ENCODE data around the gene BCAT1.
"Not testable (repeated sequence)": the region's sequence is repeated elsewhere in the genome, so short reads cannot be mapped to it uniquely, and the experiment has no call there.

BCAT1 gene

DNA sequence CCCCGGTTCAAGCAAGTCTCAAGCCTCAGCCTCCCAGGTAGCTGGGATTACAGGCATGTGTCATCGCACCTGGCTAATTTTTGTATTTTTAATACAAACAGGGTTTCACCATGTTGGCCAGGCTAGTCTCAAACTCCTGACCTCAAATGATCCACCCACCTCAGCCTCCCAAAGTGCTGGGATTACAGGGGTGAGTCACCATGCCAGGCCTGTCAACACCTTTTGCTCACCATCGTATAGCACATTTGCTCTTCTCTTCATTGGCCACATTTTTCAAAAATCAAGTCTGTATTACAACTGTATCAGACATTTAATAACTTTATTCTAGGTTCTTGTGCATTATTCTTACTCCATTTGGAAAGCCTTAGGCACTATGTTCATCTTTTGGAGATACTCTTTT lies 50.3 kb downstream of the BCAT1 start:
- DNase-seq, result no peak

DNA sequence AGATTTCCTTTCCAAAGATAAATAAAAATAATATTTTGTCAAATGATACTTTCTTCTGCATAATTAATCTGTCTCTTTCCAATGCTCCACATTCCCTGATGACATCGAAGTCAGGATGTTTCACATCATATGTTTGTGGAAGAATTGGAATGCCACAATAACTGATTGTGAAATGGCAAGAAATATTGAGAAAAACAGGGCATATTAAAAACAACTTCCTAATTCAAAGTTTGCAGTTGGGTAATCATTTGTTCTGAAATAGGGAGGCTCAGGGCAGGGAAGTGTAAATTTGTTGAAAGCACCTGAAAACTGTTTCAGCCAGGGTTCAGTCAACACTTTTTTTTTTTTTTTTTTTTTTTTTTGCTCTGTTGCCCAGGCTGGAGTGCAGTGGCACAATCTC lies 50.7 kb downstream of the BCAT1 start:
- no peak for DNase-seq

DNA sequence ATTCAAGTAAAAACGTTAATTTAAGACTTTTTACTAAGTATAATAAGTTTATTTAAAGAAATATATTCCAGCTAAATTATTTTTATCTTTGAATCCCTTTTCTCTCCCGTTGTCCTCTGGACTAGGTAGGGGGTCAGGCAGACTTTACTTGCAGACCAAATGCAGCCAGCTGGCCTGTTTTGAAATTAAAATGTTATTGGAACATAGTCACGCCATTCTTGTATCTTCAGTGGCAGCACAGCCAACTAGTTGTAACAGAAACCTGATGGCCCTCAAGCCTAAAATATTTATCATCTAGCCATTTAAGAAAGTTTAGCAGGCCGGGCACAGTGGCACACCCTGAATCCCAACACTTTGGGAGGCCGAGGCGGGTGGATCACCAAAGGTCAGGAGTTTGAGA lies 52.7 kb downstream of the BCAT1 start:
- no peak for DNase-seq

DNA sequence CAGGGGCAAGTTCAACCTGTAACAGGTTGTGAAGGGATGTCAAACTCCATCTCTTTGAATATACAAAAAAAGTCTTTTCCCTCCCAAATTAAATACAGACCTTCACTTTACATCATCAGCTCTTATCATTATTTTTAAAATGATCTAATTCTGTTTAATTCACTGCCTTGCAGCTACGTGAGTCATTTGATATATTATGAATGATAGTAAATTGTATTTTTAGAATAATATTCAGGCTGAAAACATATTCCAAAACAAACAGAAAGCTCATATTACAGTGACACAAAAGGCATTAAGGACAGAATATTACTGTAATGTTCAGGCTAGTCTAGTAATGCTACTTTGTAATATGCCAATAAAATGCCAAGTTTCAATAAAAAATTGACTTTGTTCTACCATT lies 53.3 kb downstream of the BCAT1 start:
- no peak for DNase-seq

DNA sequence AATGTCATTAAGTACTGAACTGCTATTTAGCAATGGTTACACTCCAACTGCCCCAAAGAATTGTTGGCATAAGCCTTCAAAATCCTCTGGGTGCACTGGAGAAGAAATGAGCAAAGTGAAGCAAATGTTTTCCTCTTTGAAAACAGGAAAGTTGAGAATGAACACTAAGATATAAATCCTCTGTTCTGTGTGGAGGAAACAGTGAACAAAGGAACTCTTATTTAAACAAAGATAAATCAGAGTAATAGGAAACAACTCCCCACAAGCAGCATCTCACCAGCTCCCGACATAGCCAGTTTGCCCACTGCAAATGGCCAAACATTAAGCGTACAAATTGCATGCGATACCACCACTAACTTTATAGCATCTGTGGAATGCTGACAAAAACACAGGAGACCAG lies 54.0 kb downstream of the BCAT1 start:
- DNase-seq, result no peak

DNA sequence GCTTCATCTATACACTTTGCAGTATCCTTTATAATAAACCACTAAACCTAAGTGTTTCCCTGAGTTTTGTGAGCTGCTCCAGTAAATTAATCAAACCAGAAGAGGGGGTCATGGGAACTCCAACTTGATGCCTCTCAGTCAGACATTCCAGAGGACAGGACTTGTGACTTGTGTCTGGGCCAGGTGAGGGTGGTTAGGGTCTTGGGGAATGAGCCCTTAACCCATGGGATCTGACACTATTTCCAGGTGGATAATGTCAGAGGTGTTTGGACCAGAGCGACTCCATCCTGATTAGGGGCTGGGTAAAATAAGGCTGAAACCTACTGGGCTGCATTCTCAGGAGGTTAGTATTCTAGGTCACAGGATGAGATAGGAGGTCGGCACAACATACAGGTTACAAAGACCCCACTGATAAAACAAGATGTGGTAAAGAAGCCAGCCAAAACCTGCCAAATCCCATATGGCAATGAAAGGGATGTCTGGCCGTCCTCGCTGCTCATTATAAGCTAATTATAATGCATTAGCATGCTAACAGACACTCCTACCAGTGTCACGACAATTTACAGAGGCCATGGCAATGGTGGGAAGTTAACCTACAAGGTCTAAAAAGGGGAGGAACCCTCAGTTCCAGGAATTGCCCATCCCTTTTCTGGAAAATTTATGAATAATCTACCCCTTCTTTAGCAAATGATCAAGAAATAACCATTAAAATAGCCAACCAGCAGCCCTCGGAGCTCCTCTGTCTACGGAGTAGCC lies 58.7 kb downstream of the BCAT1 start:
- no peak for DNase-seq

DNA sequence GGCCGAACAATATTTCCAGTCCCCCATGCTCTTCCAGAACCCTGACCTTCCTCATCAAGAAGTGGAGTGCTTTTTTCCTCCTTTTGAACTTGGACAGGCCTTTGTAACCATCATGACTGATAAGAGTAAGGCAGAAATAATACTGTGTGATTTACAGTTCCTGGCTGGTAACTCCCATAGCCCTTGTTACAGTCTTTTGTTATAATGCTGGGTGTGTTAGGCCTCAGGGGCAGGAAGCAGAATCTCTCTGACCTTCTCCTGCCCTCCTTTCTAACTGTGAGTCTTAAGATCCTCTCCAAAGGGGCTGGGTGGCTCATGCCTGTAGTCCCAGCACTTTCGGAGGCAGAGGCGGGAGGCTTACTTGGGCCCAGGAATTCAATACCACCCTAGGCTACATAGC lies 59.5 kb downstream of the BCAT1 start:
- no peak for DNase-seq

DNA sequence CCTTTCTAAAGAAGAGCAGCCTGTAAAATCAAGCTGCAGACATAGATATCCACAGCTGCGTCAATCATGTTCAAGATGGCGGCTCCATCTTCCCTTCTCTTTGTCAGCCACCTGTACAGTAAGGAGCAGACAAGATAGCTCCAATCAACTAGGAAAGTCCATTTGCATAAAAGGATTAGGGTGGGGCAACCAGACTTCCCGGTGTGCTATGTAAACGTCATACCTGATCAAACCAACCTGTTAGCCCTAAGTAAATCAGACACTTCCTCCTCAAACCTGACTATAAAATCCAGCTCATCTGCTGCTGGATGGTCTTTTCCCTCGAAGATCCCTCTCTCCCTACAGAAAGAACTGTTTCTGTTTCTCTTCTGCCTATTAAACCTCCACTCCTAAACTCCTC lies 60.1 kb downstream of the BCAT1 start:
- DNase-seq, result no peak

DNA sequence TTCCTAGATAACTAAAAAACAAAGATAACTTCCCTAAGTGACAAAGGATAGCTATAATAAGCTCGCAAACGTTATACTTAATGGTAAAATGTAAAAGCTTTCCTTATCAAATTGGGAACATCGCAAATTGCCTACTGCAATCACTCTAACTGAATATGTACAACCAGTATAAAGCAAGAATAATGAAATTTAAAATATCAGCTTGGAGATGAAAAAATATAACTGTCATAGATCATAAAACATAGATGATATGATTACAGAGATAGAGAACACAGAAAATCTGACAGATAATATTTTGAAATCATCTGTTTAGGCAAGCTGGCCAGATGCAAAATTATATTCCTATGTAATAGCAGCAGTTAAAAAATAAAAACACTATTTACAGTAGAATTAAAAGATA lies 64.0 kb downstream of the BCAT1 start:
- DNase-seq, result no peak

DNA sequence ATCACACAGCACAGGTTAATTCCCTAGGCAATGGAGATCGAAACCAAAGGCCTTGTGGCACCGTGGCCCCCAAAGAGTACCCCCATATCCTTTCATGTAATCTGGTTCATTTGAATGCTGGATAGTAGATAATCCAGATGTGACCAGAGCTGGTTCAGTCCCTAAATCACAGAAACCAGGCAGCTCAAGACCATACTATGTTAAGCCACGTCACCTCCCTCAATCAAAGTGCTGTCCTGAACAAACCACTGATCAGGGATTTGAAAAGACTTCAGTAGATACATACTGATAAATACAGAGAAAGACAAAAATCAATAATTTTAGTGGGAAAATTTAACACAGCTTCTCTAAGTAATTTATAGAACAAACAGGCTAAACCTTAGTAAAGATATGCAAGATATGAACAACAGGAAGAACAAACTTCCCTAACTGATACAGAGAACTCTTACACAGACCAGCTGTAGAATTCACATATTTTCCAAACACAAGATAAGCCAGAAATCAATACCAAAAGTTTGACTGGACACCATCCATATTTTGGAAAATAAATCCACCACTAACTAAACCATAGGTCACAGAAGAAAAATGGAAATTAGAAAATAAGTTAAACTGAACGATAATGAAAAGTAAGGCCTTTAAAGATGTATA lies 67.1 kb downstream of the BCAT1 start:
- DNase-seq, result no peak

DNA sequence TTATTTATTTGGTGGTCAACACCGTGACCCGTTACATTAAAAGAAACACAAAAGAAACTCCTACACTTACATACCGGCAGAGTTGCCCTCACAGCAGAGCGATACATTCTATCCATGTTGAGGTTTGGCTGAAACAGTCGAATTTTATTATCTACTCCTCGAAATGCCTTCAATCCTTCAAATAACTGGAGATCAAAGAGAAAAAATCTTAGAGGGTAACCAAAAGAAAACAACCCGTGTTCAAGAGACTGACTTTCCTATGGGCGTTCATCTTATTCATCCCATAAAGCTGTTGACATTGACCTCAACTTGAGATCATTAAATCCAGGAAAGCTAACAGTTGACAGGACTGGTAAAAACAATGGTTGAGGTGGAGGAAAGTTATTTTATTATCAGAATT lies 67.7 kb downstream of the BCAT1 start:
- DNase-seq, result no peak

DNA sequence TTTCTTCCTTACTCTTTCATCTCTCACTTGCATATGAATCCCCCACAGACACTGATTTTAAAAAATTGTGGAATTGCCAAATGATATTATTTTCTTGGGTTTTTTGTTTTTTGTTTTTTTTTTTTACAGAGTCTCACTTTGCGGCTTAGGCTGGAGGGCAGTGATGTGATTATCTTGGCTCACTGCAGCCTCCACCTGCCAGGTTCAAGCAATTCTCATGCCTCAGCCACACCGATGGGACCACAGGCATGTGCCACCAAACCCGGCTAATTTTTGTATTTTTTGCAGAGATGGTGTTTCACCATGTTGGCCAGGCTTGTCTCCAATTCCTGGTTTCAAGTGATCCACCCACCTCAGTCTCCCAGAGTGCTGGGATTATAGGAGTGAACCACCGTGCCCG lies 68.2 kb downstream of the BCAT1 start:
- no peak for DNase-seq

DNA sequence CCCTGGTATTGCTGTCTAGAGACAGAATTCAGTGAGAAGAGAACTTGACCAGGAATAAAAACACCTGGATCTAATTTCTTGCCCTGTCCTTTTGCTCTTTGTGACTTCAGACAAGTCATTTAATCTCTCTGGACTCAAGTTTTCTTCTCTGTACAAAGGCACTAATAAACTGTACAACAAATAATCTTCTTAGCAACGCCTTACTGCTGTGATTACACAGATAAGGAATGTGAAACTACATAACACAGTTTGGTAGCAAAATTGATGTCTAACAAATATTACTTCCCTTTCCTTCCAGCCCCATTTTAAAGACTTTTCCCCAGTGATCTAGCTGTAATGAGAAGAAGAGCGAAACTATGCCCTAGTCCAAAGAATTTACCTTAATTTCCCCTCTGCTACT lies 69.3 kb downstream of the BCAT1 start:
- no peak for DNase-seq

DNA sequence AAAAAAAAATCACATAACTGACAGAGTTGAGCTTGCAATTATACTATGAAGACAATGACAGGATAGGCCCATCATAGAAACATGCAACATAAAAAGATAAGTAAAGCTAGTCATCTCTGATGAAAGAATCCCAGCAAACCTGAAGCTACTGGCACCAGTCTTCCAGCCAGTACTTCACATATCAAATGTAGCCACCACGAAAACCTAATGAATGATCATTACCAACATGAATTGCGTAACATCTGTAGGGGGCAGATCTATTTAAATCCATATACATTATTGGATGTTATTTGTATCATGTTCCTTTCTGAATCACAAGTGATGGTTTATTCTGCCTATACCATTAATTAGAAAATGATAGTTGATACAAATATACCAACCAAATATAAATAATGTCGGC lies 73.9 kb downstream of the BCAT1 start:
- no peak for DNase-seq

DNA sequence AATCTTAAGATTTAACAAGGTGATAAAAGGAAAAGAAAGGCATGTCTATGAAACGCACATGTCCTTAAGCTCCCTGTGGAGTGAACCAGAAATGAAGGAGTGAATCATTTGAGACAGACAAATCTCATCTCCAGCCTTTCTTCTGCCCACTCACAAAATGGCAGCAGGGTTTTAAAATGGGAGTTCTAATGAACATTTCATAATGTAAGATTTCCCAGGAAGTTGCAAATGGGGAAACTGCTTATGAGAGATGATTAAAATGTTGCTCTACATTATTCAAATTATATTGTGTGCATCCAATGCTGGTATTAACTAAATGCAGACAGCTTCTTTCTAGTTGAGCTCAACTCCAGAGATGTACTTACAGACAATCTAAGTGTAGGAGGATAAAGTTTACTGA lies 76.7 kb downstream of the BCAT1 start:
- no peak for DNase-seq

DNA sequence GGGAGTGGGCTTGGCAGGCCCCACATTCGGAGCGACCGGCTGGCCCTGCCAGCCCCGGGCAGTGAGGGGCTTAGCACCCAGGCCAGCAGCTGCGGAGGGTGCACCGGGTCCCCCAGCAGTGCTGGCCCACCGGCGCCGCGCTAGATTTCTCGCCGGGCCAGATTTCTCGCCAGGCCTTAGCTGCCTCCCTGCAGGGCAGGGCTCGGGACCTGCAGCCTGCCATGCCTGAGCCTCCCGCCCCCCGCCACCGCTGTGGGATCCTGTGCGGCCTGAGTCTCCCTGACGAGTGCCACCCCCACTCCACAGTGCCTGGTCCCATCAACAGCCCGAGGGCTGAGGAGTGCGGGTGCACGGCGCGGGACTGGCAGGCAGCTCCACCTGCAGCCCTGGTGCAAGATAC lies 82.8 kb downstream of the BCAT1 start:
- not testable (repeated sequence) for DNase-seq

DNA sequence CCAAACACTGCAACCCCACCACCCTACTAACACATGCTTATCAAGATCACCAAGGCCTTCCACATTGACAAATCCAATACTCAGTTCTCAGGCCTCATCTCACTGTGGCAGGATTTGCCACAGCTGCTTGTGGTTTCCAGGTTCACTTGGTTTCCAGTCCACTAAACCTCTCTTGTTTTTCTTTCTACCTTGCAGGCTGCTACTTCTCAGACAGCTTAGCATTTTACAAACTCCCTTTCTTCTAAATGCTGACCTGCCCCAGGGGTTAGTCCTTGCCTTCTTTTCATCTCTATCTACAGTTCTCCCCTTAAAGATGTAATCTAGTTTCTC lies 84.1 kb downstream of the BCAT1 start:
- DNase-seq, result no peak

DNA sequence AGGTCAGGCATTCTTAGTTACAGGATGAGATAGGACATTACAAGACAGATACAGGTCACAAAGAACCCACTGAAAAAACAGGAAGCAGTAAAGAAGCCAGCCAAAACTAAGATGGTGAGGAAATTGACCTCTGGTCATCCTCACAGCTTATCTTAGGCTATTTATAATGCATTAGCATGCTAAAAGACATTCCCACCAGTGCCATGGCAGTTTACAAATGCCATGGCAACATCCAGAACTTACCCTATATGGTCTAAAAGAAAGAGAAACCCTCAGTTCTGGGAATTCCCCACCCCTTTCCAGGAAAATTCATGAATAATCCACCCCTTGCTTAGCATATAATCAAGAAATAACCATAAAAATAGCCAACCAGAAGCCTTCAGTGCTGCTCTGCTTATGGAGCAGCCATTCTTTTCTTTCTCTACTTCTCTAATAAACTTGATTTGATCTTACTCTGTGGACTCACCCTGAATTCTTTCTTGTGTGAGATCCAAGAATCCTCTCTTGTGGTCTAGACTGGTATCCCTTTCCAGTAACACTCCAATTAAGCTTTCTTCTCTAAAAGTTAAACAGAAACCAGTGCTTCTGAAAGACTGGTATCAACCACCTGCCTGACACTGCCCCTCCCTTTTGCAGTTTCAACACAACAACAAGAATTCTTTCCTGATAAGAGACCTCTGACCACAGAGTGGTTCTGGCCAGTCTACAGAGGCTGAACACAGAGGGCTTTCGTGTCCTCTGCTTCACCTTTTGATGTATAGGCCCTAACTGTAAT lies 86.9 kb downstream of the BCAT1 start:
- no peak for DNase-seq

DNA sequence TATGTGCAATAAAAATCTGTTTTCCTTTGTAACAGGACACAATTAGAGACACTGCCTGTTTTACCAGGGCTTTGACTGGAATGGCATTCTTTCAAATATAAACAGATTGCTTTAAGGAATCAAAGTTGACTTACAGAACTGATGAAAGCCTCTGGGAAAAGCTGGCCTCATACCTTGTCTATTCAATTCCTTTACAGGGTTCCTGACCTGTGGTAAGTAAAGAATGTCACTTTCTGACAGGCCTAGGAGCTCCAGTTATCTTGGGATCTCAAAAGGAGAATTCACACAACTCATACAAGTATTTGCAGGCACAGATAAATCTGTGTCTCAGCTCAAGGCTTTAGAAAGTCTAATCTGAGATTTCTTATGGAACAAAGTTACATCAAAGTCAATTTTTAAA lies 88.4 kb downstream of the BCAT1 start:
- no peak for DNase-seq

DNA sequence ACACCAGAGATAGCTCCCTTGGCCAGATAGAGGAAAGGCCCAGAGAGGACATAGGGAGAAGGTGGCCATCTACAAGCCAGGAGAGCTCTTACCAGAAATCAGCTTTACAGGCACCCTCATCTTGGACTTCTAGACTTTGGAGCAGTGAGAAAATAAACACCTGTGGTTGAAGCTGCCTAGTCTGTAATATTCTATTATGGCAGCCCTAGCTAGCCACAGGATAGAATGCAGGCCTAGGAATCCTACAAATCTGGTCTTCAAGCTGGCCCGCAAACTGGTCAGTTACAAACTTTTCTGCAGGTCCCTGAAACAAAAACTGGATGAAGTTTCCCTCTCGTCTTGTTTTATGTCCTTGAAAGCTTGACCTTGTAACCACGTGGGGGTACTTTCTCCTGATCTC lies 92.4 kb downstream of the BCAT1 start:
- no peak for DNase-seq

DNA sequence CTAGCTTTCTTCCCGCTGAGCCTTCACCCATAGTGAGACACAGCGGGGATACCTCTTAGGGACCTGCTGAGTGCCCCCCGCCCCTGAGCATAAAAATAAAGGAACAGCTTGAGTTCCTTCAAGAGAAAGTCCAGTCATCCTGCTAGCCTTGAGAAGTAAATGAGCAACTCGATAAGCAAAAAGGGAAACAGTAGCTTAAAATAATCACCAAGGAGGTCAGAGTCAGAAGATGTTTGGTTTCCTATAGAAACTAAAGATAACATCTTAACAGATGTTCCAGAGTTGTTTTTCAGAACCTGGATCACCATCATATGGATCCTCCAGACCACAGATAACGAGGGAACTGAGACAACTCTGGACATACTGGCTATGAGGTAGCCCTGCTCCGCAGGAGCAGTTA lies 94.0 kb downstream of the BCAT1 start:
- no peak for DNase-seq

DNA sequence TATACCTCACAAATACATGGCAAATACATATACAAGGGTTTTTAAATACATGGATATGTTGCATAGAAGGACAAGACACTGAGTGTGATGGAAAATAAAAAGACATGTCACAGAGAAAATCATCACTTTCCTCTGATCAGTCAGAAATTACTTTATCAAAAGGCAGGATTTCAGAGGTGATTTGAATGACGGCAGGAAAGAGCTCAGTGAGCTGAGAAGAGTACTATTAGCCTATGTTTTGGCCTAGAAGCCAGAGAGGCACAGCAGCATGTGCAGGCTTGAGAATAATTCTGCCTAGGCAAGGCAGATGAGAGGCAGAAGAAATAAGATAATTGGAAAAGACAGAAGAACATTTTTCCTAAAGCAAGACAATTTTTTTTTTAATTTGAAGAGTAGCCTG lies 94.9 kb downstream of the BCAT1 start:
- no peak for DNase-seq

DNA sequence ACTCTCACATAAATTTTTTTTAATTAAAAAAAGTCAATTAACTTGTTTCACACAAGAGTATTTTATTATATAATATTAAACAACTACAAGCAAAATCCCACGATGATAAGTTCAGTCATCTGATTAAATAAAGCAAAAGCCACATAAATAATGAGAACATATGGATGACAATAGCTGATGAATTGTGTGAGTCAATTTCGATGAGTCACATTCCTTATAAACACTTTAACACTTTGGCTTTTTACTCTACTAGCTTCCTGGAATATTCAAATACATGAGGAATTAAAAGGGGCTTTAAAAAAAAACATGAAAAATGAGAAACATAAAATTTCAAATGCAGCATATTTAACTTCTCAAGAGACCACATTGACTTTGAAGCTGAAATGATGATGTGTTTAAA lies 95.3 kb downstream of the BCAT1 start:
- DNase-seq, result no peak

DNA sequence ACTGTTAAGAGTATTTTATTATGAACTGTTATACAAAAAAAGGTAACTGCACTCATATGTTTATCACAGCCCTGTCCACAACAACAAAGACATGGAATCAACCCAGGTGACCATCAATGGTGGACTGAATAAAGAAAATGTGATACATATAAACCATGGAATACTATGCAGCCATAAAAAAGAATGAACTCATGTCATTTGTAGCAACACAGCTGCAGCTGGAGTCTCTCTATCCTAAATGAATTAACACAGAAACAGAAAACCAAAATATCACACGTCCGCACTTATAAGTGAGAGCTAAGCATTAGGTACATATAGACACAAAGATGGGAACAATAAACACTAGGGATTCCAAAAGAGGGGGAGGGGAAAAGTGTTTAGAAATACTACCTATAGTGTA lies 95.8 kb downstream of the BCAT1 start:
- no peak for DNase-seq

Measured in femur (tissue), 1 donor.